GM12878 (cell line): Measurements from ENCODE around the gene JDP2. TPM values are rescaled to one million over a fixed set of nuclear protein-coding genes. Genes with fewer than 3 reads are reported as not detected.

Experiments used
- ATAC-seq: fragments of 200-7000 bp; cut with Tn5 transposase; 3 replicates; pipeline ENCODE4 v1.9.1; 2020; ENCODE audit warnings: mild to moderate bottlenecking, moderate library complexity
- BruUV-seq: library from RNA; stranded (reverse); fragments of 400-500 nt; replicated peaks from 2 replicates; lab custom pipeline; 2021; lab: Mats Ljungman, UMichigan
- CTCF ChIA-PET: fragments of 300-600 bp; sonication (Branson Sonifier 250); formaldehyde crosslinking; extraction: SDS; loops from one replicate; lab custom pipeline; 2021; ENCODE audit warnings: inconsistent platforms; lab: Yijun Ruan, JAX
- POLR2A ChIA-PET: fragments of 350-600 bp; formaldehyde crosslinking; extraction: SDS; loops from one replicate; lab custom pipeline; 2021; ENCODE audit warnings: inconsistent platforms; lab: Charles Lee
- RAD21 ChIA-PET: fragments of 300-600 bp; sonication (Branson Sonifier 250); formaldehyde crosslinking; loops from one replicate; lab custom pipeline; 2023; ENCODE audit warnings: antibody characterized with exemption; ENCODE audit not compliant: unreplicated experiment; lab: Charles Lee
- SMC1A ChIA-PET: fragments of 300-600 bp; sonication (Branson Sonifier 250); formaldehyde crosslinking; loops from one replicate; lab custom pipeline; 2023; ENCODE audit not compliant: unreplicated experiment, uncharacterized antibody; lab: Charles Lee
- DNase-seq: peaks from one replicate; pipeline ENCODE4 v3.0.0-alpha.2; 2011; ENCODE audit warnings: low read depth, low spot score
- FAIRE-seq: peaks from 3 replicates; lab custom pipeline; 2011; peaks lifted over from hg19 to GRCh38; lab: Jason Lieb, UNC
- H2AFZ ChIP-seq: 2 replicates; pipeline ENCODE4 v1.6.0; 2011; ENCODE audit warnings: low read depth, low read length, control low read depth; ENCODE audit not compliant: control insufficient read depth
- H3K27ac ChIP-seq: 2 replicates; pipeline ENCODE4 v1.5.1; 2011; ENCODE audit warnings: control low read depth; ENCODE audit not compliant: control insufficient read depth, insufficient read depth
- H3K27me3 ChIP-seq, 2 experiments: replicated peaks in 1 of 2; 2 replicates each; pipeline versions ENCODE4 v1.6.0 to v1.6.1; 2011; ENCODE audit warnings: low read length in 1 of 2; ENCODE audit not compliant: control insufficient read depth in 2 of 2, insufficient read depth in 2 of 2
- H3K36me3 ChIP-seq, 2 experiments: 2 replicates each; pipeline ENCODE4 v1.5.1; 2011; ENCODE audit warnings: low read length in 1 of 2; ENCODE audit not compliant: control insufficient read depth in 2 of 2, insufficient read depth in 2 of 2
- H3K4me1 ChIP-seq: 2 replicates; pipeline ENCODE4 v1.6.1; 2011; ENCODE audit warnings: mild to moderate bottlenecking, low read length, moderate library complexity, mixed read lengths; ENCODE audit not compliant: control insufficient read depth, insufficient read depth
- H3K4me2 ChIP-seq: 2 replicates; pipeline ENCODE4 v1.6.0; 2011; ENCODE audit warnings: control low read depth; ENCODE audit not compliant: control insufficient read depth, insufficient read depth
- H3K4me3 ChIP-seq: fragments of 200-600 bp; sonication (generic); 2 replicates; pipeline ENCODE4 v1.5.1; 2016
- H3K79me2 ChIP-seq: 2 replicates; pipeline ENCODE4 v1.6.0; 2011; ENCODE audit warnings: low read length; ENCODE audit not compliant: control insufficient read depth, insufficient read depth
- H3K9ac ChIP-seq: 2 replicates; pipeline ENCODE4 v1.8.0; 2011; ENCODE audit warnings: low read length, control low read depth, mixed read lengths; ENCODE audit not compliant: control insufficient read depth, insufficient read depth
- H3K9me3 ChIP-seq: replicated peaks from 3 replicates; pipeline ENCODE4 v1.5.1; 2011; ENCODE audit warnings: mild to moderate bottlenecking, low read length; ENCODE audit not compliant: control insufficient read depth, insufficient read depth
- H4K20me1 ChIP-seq: 2 replicates; pipeline ENCODE4 v1.6.0; 2011; ENCODE audit not compliant: control insufficient read depth, insufficient read depth
- ATF7 ChIP-seq: fragments of 450-650 bp; IDR thresholded peaks from 2 replicates; pipeline ENCODE4 v1.6.1; 2016; ENCODE audit warnings: low read depth, mild to moderate bottlenecking
- CREM ChIP-seq: IDR thresholded peaks from 2 replicates; pipeline ENCODE4 v1.6.1; 2014; ENCODE audit warnings: antibody characterized with exemption, low read depth
- EED ChIP-seq: sonication (generic); IDR thresholded peaks from 2 replicates; pipeline ENCODE4 v1.6.1; 2016; ENCODE audit warnings: antibody characterized with exemption, low read depth
- EGR1 ChIP-seq, 2 experiments: IDR thresholded peaks; 1 replicate in 1 of 2; 2 replicates in 1 of 2; pipeline ENCODE4 v1.6.1; 2011 to 2012; ENCODE audit warnings: low read depth in 2 of 2, low read length in 2 of 2, borderline replicate concordance in 1 of 2, mild to moderate bottlenecking in 1 of 2, moderate library complexity in 1 of 2
- FOXK2 ChIP-seq: fragments of 450-650 bp; IDR thresholded peaks from 2 replicates; pipeline ENCODE4 v1.6.1; 2017; ENCODE audit warnings: mild to moderate bottlenecking, moderate library complexity
- KAT2A ChIP-seq: conservative IDR thresholded peaks from 2 replicates; pipeline ENCODE4 v1.6.1; 2011; ENCODE audit warnings: low read depth, low read length; ENCODE audit not compliant: control insufficient read depth
- RAD21 ChIP-seq: IDR thresholded peaks from 2 replicates; pipeline ENCODE4 v1.6.1; 2011; ENCODE audit warnings: mild to moderate bottlenecking, low read depth, low read length, moderate library complexity; ENCODE audit not compliant: insufficient read depth
- RBBP5 ChIP-seq: fragments of 200-600 bp; sonication (generic); conservative IDR thresholded peaks from 2 replicates; pipeline ENCODE4 v1.6.1; 2016
- RUNX3 ChIP-seq: IDR thresholded peaks from 2 replicates; pipeline ENCODE4 v1.6.1; 2012; ENCODE audit warnings: low read length, inconsistent platforms
- SMAD5 ChIP-seq: IDR thresholded peaks from 2 replicates; pipeline ENCODE4 v1.6.1; 2016; ENCODE audit warnings: antibody characterized with exemption, low read depth
- SMC3 ChIP-seq: IDR thresholded peaks from 2 replicates; pipeline ENCODE4 v1.6.1; 2011; ENCODE audit warnings: low read length, improper control_type of control experiment, borderline replicate concordance
- STAT1 ChIP-seq: fragments of 450-650 bp; conservative IDR thresholded peaks from 2 replicates; pipeline ENCODE4 v1.6.1; 2014; ENCODE audit warnings: antibody characterized with exemption, mild to moderate bottlenecking
- TAF1 ChIP-seq: IDR thresholded peaks from 2 replicates; pipeline ENCODE4 v1.6.1; 2011; ENCODE audit warnings: mild to moderate bottlenecking, low read depth, low read length, borderline replicate concordance
- ZBED1 ChIP-seq: IDR thresholded peaks from 2 replicates; pipeline ENCODE4 v1.6.1; 2016; ENCODE audit warnings: borderline replicate concordance
- WGBS: methylation state at CpG from one replicate; pipeline ENCODE4 v1.1.6; 2016; ENCODE audit warnings: low lambda C conversion rate; ENCODE audit not compliant: insufficient replicate concordance, insufficient coverage; ENCODE audit errors: missing lambda C conversion rate; 5-methylcytosine and 5-hydroxymethylcytosine counted together
- in situ Hi-C: fragments of 300-500 bp; cut with MboI; formaldehyde crosslinking; loops from 9 replicates; pipeline ENCODE4 v1.14.3; 2018; ENCODE audit warnings: mixed read lengths
- intact Hi-C: fragments of 100-400 bp; cut with micrococcal nuclease; formaldehyde crosslinking; loops from one replicate; pipeline ENCODE4 v1.14.2; 2022; ENCODE audit not compliant: unreplicated experiment
- polyA plus RNA-seq, 11 experiments: library from polyadenylated mRNA; depleted of rRNA in 4 of 11; unstranded in 6 of 11; stranded (reverse) in 5 of 11; fragments of >200 nt; fragmentation: Nextera tagmentation in 4 of 11; fragmentation: Illumina TruSeq in 1 of 11; extraction: Ambion mirVana in 4 of 11; extraction: Trizol in 1 of 11; gene quantifications; 1 replicate in 1 of 11; 2 replicates in 10 of 11; pipeline versions ENCODE4 v1.2.1 to v1.2.3, GENCODE V29; 2011 to 2016; ENCODE audit warnings: inconsistent platforms in 2 of 11, missing spikeins in 2 of 11, low read depth in 1 of 11
- total RNA-seq, 4 experiments: library from RNA; depleted of rRNA in 3 of 4; stranded (reverse); fragments of >200 nt in 3 of 4; fragmentation: Illumina TruSeq in 1 of 4; extraction: Trizol in 1 of 4; gene quantifications; 2 replicates each; pipeline versions ENCODE4 v1.2.1 to v1.2.3, GENCODE V29; 2013 to 2021
- TF ChIP-seq, protein P1 (sequence below): IDR thresholded peaks from 2 replicates; pipeline ENCODE4 v1.6.1; 2012; ENCODE audit warnings: low read depth, low read length, improper control_type of control experiment
- TF ChIP-seq, protein P2 (sequence below), 3 experiments: IDR thresholded peaks in 2 of 3; conservative IDR thresholded peaks in 1 of 3; 2 replicates each; pipeline ENCODE4 v1.5.1; 2011; ENCODE audit warnings: low read depth in 3 of 3, low read length in 3 of 3, mild to moderate bottlenecking in 3 of 3, control low read depth in 2 of 3, moderate library complexity in 2 of 3, inconsistent platforms in 1 of 3, mixed read lengths in 1 of 3; ENCODE audit not compliant: control insufficient read depth in 2 of 3, insufficient read depth in 1 of 3; ENCODE audit errors: extremely low read depth in 1 of 3
- TF ChIP-seq, protein P3 (sequence below): fragments of 450-650 bp; IDR thresholded peaks from 2 replicates; pipeline ENCODE4 v1.6.1; 2017; ENCODE audit warnings: mild to moderate bottlenecking, low read depth, inconsistent platforms; ENCODE audit not compliant: poor library complexity, severe bottlenecking
- TF ChIP-seq, protein P4 (sequence below): fragments of 450-650 bp; IDR thresholded peaks from 2 replicates; pipeline ENCODE4 v1.6.1; 2017; ENCODE audit warnings: mild to moderate bottlenecking

Gene JDP2
- total and polyA plus RNA-seq, 10 of the 15 experiments (the other 5 are each of a cell fraction or from before 2014, with no cell fraction given), result 0.71 to 21.3 (median 11.2) TPM

DNA sequence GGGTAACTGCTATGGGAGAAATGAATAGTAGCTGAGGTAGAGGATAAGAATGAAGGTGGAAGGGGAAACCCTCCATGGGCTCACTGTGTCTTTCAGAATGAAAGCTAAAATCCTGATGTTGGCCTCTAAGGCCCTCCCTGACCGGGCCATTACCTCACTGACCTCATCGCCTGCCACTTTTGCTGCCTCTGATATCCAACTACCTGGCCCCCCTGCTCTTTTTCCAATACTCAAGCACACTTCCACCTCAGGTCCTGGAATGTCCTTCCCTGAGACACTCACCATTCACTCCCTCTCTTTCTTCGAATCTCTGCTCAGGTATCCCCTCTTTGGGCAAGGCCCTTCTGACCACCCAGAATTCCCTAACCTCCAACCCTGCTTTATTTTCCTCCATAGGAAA lies 93.0 kb downstream of the JDP2 start:
- Histone ChIP-seq H3K27me3 (no peaks in the 10 kb centered on the region), H2AFZ (peak overlapping the region; percentile 66), H4K20me1 (no peaks in the 10 kb centered on the region), H3K4me1 (peaks cover 43% of the 10 kb centered on the region), H3K4me3 (peak overlapping the region; percentile 95), H3K4me2 (peak overlapping the region; percentile 76), H3K9me3 (no peaks in the 10 kb centered on the region; the same call in 2 of the 3 replicates), H3K9ac (peak overlapping the region; percentile 90; the same call in 1 of the 2 replicates), H3K79me2 (peaks cover 83% of the 10 kb centered on the region), H3K36me3 (peaks cover 0 to 1% of the 10 kb centered on the region in 2 experiments; a peak in 1 of 4 replicates), H3K27ac (peak overlapping the region; percentile 93)
- WGBS, result 34% methylated on average over 3 of the region's 3 CpGs
- POLR2A ChIA-PET, result interaction anchor here (0.8 to 19.7 kb wide), 17 partner anchors 9 to 140 kb away, joined by 3 to 385 read pairs (median 8); partner anchors contain the start of genes ERG28, FLVCR2 and TTLL5
- BruUV-seq, result no TSS peak
- DNase-seq (no peak), ATAC-seq (0 out of 3 replicates have a peak, but pooled peaks have one; percentile 7), FAIRE-seq (no peak)
- RAD21 ChIA-PET, result interaction anchor here (0.8 to 21.5 kb wide), 19 partner anchors 18 to 213 kb away, joined by 3 to 645 read pairs (median 4); partner anchors contain the start of genes ERG28, FLVCR2 and TTLL5
- SMC1A ChIA-PET, result interaction anchor here (0.6 to 19.9 kb wide), 14 partner anchors 8 to 363 kb away, joined by 3 to 619 read pairs (median 28); partner anchors contain the start of genes ERG28, FLVCR2 and TTLL5
- intact Hi-C loops (loop anchor here (5.0 kb wide), 1 partner anchor 34 kb away; no protein-coding TSS in a partner anchor), in situ Hi-C loops (no loop called here)
- CTCF ChIA-PET, result interaction anchor here (0.7 to 21.2 kb wide), 12 partner anchors 7 to 134 kb away, joined by 3 to 520 read pairs (median 14); partner anchors contain the start of gene FLVCR2
- TF ChIP-seq SMC3 (no peak), CREM (0 out of 2 replicates have a peak, but pooled peaks have one; percentile 6), FOXK2 (no peak), EED (peak; percentile 26; the same call in 1 of the 2 replicates), STAT1 (no peak), RUNX3 (no peak), SMAD5 (no peak), RBBP5 (no peak), ZBED1 (no peak), KAT2A (no peak), EGR1 (IDR thresholded peaks at IDR 0.05; ENCODE audit: borderline replicate concordance in 1 of 2, low read depth in 2 of 2, low read length in 2 of 2) (no peak), TAF1 (no peak), RAD21 (no peak), ATF7 (0 out of 2 replicates have a peak, but pooled peaks have one; percentile 20)
- TF ChIP-seq, protein P1, sequence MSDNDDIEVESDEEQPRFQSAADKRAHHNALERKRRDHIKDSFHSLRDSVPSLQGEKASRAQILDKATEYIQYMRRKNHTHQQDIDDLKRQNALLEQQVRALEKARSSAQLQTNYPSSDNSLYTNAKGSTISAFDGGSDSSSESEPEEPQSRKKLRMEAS, result no peak
- TF ChIP-seq, protein P2, sequence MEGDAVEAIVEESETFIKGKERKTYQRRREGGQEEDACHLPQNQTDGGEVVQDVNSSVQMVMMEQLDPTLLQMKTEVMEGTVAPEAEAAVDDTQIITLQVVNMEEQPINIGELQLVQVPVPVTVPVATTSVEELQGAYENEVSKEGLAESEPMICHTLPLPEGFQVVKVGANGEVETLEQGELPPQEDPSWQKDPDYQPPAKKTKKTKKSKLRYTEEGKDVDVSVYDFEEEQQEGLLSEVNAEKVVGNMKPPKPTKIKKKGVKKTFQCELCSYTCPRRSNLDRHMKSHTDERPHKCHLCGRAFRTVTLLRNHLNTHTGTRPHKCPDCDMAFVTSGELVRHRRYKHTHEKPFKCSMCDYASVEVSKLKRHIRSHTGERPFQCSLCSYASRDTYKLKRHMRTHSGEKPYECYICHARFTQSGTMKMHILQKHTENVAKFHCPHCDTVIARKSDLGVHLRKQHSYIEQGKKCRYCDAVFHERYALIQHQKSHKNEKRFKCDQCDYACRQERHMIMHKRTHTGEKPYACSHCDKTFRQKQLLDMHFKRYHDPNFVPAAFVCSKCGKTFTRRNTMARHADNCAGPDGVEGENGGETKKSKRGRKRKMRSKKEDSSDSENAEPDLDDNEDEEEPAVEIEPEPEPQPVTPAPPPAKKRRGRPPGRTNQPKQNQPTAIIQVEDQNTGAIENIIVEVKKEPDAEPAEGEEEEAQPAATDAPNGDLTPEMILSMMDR (IDR thresholded peaks at IDR 0.05 in 2 of 3, conservative IDR thresholded peaks at IDR 0.05 in 1 of 3; ENCODE audit: control insufficient read depth in 2 of 3, extremely low read depth in 1 of 3, insufficient read depth in 1 of 3, low read depth in 3 of 3, low read length in 3 of 3), result no peak
- TF ChIP-seq, protein P3, sequence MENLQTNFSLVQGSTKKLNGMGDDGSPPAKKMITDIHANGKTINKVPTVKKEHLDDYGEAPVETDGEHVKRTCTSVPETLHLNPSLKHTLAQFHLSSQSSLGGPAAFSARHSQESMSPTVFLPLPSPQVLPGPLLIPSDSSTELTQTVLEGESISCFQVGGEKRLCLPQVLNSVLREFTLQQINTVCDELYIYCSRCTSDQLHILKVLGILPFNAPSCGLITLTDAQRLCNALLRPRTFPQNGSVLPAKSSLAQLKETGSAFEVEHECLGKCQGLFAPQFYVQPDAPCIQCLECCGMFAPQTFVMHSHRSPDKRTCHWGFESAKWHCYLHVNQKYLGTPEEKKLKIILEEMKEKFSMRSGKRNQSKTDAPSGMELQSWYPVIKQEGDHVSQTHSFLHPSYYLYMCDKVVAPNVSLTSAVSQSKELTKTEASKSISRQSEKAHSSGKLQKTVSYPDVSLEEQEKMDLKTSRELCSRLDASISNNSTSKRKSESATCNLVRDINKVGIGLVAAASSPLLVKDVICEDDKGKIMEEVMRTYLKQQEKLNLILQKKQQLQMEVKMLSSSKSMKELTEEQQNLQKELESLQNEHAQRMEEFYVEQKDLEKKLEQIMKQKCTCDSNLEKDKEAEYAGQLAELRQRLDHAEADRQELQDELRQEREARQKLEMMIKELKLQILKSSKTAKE, result no peak
- TF ChIP-seq, protein P4, sequence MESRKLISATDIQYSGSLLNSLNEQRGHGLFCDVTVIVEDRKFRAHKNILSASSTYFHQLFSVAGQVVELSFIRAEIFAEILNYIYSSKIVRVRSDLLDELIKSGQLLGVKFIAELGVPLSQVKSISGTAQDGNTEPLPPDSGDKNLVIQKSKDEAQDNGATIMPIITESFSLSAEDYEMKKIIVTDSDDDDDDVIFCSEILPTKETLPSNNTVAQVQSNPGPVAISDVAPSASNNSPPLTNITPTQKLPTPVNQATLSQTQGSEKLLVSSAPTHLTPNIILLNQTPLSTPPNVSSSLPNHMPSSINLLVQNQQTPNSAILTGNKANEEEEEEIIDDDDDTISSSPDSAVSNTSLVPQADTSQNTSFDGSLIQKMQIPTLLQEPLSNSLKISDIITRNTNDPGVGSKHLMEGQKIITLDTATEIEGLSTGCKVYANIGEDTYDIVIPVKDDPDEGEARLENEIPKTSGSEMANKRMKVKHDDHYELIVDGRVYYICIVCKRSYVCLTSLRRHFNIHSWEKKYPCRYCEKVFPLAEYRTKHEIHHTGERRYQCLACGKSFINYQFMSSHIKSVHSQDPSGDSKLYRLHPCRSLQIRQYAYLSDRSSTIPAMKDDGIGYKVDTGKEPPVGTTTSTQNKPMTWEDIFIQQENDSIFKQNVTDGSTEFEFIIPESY, result no peak
